ENCODE measurements around the gene PRR3.

Gene PRR3

DNA sequence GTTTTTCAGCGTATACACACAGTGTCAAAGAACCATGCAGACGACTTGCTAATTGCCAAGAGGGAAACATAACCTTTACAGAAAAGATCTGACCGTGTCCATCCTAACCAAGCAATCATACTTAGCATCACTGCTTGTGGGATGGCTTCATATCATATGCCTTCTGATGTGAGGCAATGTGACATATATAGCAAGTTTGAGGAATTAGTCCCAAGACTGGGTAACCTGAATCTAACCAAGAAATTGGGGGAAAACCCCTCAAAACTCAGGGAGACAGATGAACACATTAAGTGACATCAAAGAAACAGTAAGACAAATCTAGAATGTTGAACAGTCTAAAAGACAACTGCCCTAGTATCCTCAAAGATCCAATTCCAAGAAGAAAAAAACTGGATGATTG is 19.2 kb upstream of the PRR3 start:
- DNase-seq (ENCODE audit: low read depth) = no peak

DNA sequence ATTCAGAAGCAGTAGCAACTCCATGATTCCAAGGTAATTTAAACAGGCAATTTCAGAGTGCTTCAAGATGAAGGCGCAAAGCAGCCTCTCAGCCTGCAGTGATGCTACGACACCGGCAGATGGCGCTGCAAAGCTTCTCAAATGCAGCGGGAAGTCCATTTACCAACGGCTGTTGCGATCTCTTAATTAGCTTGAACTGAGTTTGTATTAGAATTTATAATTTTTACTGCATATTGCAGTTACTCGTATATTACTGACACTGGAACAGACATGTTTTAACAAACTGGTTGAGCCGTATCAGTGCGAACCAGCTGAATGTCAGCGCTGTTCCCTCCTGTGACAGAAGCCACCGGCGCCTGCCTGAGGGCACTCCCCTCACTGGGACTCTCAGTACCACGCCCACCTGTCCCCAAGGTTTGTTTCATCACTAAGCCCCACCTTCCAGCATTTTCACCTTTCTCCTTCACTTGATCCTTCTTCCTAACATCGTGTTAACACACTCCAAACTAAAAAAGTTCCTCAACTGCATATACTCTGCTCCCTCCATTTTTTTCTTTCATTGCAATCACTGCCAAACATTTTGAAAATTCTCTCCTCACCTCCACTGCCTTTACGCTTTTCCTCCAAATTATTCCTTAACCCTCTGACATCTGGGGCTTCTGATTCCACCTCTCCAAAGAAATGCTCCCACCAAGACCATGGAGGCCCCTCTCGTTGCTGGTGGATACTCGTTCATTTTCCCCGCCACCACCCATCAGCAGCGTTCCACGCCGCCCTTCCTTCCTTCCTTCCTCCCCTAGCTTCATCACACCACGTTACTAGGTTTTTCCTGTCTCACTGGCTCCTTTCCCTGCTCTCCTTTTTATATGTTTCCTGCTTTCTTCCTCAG is 15.3 kb upstream of the PRR3 start:
- DNase-seq (ENCODE audit: low read depth) = peak; percentile 88

DNA sequence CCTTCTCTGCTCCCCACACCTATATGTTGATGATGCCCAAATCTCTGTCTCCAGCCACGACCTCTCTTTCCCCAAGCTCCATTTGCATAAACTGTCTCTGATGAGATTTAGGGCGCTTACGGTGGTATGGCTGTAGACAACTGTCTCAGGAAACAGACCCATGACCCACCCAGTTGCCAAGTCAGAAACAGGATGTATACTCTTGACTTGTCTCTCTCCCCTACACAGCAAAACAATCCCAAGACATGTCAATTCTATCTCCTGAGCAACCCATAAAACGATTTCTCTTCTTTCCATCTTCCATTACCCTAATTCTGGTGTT is 14.7 kb upstream of the PRR3 start:
- no peak for DNase-seq (ENCODE audit: low read depth)

DNA sequence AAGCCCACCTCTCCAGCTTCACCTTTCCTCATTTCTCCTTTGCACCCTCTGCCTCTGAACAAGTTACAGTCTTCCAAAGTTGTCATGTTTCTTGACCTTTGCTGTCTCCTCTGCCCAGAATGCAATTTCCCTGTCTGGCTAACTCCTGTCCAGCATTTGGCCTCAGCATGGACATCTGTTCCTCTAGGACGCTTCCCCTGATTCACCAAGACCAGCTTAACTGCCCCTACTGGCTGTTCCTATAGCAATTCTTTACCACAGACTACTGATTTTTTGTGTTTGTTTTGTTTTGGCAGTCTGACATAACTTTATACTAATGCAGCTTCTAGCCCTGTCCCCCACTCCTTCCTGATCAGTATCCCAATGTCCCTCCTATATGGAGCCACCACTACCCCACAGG is 14.2 kb upstream of the PRR3 start:
- DNase-seq (ENCODE audit: low read depth) = peak; percentile 36

GRCh38 chr6:30543821-30544220 is 13.3 kb upstream of the PRR3 start:
- DNase-seq (ENCODE audit: low read depth) = no peak

DNA sequence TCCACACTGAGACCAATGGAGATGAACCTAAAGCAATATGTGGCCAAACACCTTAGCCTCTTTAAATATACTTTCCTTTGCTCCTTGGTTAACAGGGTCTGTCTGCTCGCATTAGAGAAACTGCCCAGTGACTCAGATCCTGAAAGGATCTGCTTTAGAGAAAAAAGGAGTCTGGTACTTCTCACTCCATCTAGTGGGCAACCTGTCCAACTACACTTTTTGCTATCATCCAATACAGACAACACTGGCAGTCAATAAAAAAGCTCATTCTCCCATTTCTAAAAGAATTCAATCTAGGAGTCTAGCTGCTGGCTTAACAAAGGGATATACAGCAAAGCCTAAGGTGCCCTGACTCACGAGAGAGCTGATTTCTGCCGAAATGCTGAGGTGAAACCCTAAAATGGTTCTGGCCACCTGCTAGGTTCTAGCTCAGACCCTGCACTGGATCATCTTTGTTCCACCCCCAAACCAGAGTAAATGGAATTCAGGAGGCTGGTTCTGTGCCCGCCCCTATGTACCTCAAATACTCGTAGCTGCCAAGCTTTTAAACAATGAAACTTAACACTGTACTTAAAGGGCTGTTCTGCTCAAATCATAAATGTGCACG is 12.3 kb upstream of the PRR3 start:
- DNase-seq (ENCODE audit: low read depth) = peak; percentile 78

DNA sequence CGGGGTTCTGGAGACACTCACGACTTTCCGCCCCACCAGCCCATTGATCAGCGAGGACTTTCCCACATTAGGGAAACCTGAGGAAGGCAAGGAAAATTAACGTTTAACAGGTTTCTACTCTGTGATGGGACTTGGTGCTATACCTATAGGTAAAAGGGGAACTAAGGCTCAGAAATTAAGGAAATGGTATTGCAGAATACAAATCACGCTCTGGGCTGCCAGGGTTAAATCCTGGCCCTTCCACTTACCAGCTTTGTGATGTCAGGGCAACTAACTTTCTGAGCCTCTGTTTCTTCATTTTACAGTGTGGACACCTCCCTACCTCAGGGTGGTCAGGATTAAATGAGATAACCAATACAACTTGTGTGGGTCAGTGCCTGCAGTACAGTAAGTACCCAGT is 9.6 kb upstream of the PRR3 start:
- no peak for DNase-seq (ENCODE audit: low read depth)

GRCh38 chr6:30548375-30548774 is 8.7 kb upstream of the PRR3 start:
- peak; percentile 53 for DNase-seq (ENCODE audit: low read depth)

DNA sequence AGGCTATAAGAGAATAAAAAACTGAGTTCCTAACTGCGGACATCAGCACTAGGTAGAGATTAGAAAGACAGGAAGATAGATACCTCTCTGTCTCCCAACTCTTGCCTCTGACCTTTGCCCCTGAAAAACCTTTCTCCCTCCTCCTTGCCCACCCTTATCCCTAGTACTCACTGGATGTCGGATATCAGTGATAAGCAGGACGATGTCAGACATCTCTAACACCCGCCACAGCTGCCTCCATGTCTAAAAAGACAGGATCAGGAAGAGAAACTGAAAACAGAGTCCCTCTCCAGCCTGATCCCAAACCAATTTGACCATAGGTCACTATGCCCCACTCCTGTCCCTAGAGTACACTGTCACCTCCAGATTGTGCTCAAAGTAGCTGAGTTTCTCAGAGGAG is 2.7 kb upstream of the PRR3 start:
- DNase-seq (ENCODE audit: low read depth) = no peak

DNA sequence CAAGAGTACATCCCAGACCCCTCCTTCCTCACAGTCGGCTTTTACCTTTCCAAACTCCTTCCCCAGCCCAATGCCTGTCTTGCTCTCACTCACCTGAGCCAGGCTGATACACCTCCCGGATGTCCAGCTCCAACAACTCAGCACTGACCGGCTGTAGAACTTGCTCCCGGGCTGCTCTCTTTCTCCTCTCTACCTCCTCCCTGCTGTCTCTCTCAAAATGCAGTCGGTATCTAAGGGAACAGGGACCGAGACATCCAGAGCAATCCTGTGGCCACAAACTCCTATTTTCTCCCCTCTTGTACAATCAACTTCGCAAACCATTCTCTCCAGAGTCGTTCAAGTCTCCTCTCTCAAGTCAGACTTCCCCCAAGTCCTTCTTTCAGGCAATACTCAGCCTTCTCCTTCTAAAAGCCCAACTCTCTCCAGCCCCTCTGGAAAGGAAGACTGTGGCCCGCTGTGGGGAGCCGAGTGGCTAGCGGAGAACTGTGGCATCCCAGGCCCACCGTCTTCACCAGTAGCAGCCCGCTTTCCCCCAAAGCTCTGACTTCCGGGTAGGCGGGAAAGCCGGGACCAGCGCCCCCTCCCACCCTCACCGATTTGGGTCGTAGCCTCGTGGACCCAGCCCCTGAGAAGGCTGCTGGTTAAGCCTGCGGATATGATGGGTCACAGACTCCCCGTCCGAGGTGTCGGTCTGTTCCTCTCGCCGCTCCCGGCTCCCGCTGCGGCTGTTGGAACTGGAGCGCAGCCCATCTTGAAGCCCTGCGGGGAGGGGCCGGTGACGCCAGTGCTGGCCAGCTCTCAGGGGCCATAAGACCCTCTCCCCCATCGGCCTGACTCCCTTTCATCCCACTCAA is 1.9 kb upstream of the PRR3 start:
- DNase-seq (ENCODE audit: low read depth) = peak; percentile 45

- no peak for DNase-seq (ENCODE audit: low read depth)
Observed at GRCh38 chr6:30555816-30556065, 1.4 kb upstream of the PRR3 start.

DNA sequence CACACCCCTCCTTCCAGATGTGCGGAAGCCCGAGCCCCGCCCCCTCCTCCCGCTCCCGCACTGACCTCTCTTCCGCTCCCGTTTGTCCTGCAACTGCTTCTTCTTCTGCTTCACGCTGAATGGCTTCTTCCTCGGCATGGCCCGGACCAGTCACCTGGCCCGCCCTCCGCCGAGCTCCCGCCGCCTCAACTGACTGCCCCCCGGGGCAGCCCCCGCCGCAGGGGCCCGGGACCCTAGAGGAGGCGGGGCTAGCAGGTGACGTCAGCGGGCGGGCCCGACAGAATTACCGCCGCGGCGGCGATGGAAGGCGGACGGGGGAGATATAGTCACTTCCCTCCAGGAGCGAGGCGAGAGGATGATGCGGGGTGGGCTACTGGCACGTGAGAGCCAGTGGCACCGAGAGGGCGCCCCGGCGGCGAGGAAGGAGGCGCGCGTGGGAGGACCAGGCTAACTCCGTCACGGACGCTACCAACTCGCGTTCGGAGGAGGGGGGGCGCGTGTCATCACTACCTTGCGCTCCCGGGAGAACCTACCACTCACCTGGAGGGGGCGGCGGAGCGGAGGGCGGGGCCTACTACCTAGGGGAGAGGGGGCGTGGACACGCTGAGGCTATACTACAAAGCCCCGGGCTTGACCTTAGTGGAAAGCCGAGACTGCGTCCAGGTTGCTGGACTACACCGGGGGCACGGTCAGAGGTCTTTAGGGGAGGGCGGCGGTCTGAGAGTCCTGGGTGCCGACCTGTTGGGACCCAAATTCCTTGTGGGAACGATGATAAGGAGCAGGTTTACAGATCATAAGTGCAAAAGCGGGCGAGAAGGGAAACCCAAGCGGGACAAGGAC is 809 bp upstream of the PRR3 start, which contains the start of gene GNL1:
Gene GNL1, minus strand, starts transcription at position 424 of the 840 bp plus-strand sequence. Its CDS starts 286 bp downstream, at position 138.
- peak; percentile 91 for DNase-seq (ENCODE audit: low read depth)

GRCh38 chr6:30557683-30557981 is 537 bp downstream of the PRR3 start:
- no peak for DNase-seq (ENCODE audit: low read depth)

- no peak for DNase-seq (ENCODE audit: low read depth)
Observed at GRCh38 chr6:30560930-30561329, 3.8 kb downstream of the PRR3 start.

GRCh38 chr6:30562470-30563425 is 5.7 kb downstream of the PRR3 start:
- DNase-seq (ENCODE audit: low read depth) = no peak

- DNase-seq (ENCODE audit: low read depth) = no peak
Observed at GRCh38 chr6:30564114-30564513, 7.0 kb downstream of the PRR3 start.

- DNase-seq (ENCODE audit: low read depth) = peak; percentile 56
Observed at GRCh38 chr6:30565772-30566171, 8.7 kb downstream of the PRR3 start.

DNA sequence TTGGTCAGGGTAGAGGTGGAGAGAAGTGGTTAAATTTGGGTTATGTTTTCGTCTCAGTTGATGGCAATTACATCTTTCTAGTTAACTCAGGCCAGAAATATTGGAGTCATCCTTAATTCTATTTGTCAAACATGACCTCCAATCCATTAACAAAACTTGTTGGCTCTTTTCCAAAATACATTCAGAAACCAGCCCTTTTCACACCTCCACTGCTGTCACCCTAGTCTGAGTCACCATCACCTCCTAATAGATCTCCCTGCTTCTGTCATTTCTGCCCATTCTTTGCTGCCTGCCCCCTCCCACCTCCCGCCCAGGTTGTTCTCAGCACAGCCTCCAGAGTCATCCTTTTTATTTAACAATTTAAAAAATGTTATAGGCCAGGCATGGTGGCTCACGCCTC is 11.2 kb downstream of the PRR3 start:
- no peak for DNase-seq (ENCODE audit: low read depth)

DNA sequence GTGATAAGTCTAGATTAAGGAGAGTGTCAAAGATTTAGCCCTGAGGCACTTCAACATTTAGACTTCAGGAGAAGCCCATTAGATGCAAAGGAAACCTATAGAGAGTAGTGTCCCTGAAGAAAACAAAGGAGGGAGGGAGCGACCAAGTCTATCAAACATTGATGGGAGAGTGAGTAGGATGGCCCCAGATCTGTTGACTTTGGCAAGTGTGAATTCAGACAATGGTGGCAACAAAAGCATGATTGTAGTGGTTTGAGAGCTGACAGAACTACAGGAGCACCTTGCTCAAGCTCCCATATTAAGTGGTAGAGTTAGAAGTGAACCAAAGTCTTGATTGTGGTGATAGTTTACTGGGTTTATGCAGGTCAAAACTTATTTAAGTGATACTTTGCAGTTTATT is 13.2 kb downstream of the PRR3 start:
- DNase-seq (ENCODE audit: low read depth) = no peak

- no peak for DNase-seq (ENCODE audit: low read depth)
Observed at GRCh38 chr6:30570740-30571074, 13.6 kb downstream of the PRR3 start.

DNA sequence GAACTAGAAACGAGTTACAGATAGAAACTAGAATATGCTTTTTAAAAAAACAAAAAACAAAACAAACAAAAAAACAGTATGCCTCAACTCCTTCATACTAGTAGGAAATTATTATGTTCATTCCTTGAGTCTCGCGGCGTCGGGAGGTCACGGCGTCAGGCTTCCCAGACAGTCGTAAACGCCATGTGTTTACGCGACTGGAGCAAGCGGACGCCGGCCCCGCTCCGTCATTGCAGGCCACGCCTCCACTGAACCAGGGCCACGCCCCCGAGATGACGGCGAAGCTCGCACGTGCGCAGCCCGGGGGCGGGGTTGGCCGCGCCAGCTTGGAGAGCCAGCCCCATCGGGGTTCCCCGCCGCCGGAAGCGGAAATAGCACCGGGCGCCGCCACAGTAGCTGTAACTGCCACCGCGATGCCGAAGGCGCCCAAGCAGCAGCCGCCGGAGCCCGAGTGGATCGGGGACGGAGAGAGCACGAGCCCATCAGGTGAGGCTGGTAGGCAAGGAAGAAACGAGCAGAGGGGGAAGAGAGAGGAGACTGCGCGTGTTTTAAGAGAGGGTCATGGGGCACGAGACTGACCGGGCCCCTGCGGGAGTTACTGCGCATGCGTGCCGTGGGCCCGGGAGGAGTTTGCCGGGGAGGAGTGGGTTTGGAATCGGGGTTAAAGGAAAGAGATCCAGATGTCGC is 14.1 kb downstream of the PRR3 start, which contains the start of gene ABCF1:
Gene ABCF1, plus strand, starts transcription at position 368 of the 687 bp plus-strand sequence. Its CDS starts 46 bp downstream, at position 414.
- peak; percentile 97 for DNase-seq (ENCODE audit: low read depth)

Measured in iris pigment epithelial cell (primary cell).